ENCODE measurements around the gene SLX4IP.

SLX4IP gene

GRCh38 chr20:10626896-10627295, 191.8 kb downstream of the SLX4IP start:
- no peak for TF ChIP-seq FOXP2 (optimal IDR thresholded peaks at IDR 0.05; ENCODE audit: control extremely low read depth, extremely low read length, insufficient read depth)
- TF ChIP-seq EZH2 (IDR thresholded peaks at IDR 0.05), result no peak
- TF ChIP-seq POLR2AphosphoS5 (IDR thresholded peaks at IDR 0.05; ENCODE audit: borderline replicate concordance, low read depth, low read length), result no peak
- no peaks in the 10 kb centered on the region for H3K36me3 ChIP-seq (ENCODE audit: insufficient read depth, low read length)
- DNase-seq (ENCODE audit: low read depth, low spot score), result no peak
- no peaks in the 10 kb centered on the region for H3K9me3 ChIP-seq (ENCODE audit: low read depth, low read length)
- no peak overlapping the region for H3K27ac ChIP-seq
- H3K9ac ChIP-seq (ENCODE audit: insufficient read length), result no peak overlapping the region
- H3K4me3 ChIP-seq, result no peak overlapping the region

DNA sequence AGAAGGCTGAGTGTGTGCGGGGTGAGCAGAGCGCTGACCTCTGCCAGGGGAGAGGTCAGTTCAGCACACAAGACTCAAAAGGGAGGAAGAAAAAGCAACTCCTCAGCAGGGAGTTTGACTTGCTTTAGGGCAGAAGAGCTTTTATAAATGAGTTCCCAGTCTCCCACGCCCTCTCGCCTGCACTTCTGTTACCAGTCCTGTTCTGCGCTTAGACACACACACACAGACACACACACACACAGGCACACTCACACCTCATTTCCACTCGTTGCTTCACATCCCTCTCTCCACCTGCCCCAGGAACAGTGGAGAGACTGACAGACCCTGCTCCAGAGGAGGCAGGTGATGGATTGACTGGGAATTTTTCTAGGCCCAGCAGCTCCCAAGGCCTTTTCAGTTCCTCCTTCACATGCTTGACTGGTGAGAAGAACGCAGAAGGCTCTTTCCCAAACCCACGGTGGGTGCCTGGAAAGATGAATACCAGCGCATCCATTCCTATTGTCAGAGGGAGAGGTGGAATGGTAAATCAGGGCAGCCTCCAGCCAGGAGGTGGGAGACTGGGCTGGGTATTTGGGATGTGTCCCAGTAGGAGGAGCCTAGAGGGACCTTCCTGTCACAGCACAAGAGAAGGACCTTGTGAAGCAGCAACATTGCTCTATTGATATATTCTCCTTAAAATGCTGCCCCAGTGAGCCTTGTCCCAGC, 195.0 kb downstream of the SLX4IP start:
- no peaks in the 10 kb centered on the region for H3K9me3 ChIP-seq (ENCODE audit: low read depth, low read length)
- TF ChIP-seq EZH2 (IDR thresholded peaks at IDR 0.05) (no peak), POLR2AphosphoS5 (IDR thresholded peaks at IDR 0.05; ENCODE audit: borderline replicate concordance, low read depth, low read length) (no peak), FOXP2 (optimal IDR thresholded peaks at IDR 0.05; ENCODE audit: control extremely low read depth, extremely low read length, insufficient read depth) (no peak)
- no peak for DNase-seq (ENCODE audit: low read depth, low spot score)
- no peak overlapping the region for H3K27ac ChIP-seq
- H3K4me3 ChIP-seq, result no peak overlapping the region
- no peaks in the 10 kb centered on the region for H3K36me3 ChIP-seq (ENCODE audit: insufficient read depth, low read length)
- no peak overlapping the region for H3K9ac ChIP-seq (ENCODE audit: insufficient read length)

GRCh38 chr20:10631126-10631525, 196.0 kb downstream of the SLX4IP start:
- no peak overlapping the region for H3K4me3 ChIP-seq
- no peak for DNase-seq (ENCODE audit: low read depth, low spot score)
- TF ChIP-seq POLR2AphosphoS5 (IDR thresholded peaks at IDR 0.05; ENCODE audit: borderline replicate concordance, low read depth, low read length), result no peak
- no peaks in the 10 kb centered on the region for H3K9me3 ChIP-seq (ENCODE audit: low read depth, low read length)
- H3K36me3 ChIP-seq (ENCODE audit: insufficient read depth, low read length), result no peaks in the 10 kb centered on the region
- no peak overlapping the region for H3K9ac ChIP-seq (ENCODE audit: insufficient read length)
- no peak overlapping the region for H3K27ac ChIP-seq

GRCh38 chr20:10632721-10633509, 197.8 kb downstream of the SLX4IP start:
- no peak overlapping the region for H3K4me3 ChIP-seq
- no peak for DNase-seq (ENCODE audit: low read depth, low spot score)
- no peak overlapping the region for H3K9ac ChIP-seq (ENCODE audit: insufficient read length)
- TF ChIP-seq EZH2 (IDR thresholded peaks at IDR 0.05) (no peak), POLR2AphosphoS5 (IDR thresholded peaks at IDR 0.05; ENCODE audit: borderline replicate concordance, low read depth, low read length) (no peak), FOXP2 (optimal IDR thresholded peaks at IDR 0.05; ENCODE audit: control extremely low read depth, extremely low read length, insufficient read depth) (no peak)
- H3K36me3 ChIP-seq (ENCODE audit: insufficient read depth, low read length), result no peaks in the 10 kb centered on the region
- H3K27ac ChIP-seq, result no peak overlapping the region
- H3K9me3 ChIP-seq (ENCODE audit: low read depth, low read length), result no peaks in the 10 kb centered on the region

GRCh38 chr20:10633718-10634117, 198.6 kb downstream of the SLX4IP start:
- Histone ChIP-seq H3K27ac (no peak overlapping the region), H3K36me3 (ENCODE audit: insufficient read depth, low read length) (no peaks in the 10 kb centered on the region), H3K9me3 (ENCODE audit: low read depth, low read length) (no peaks in the 10 kb centered on the region), H3K9ac (ENCODE audit: insufficient read length) (no peak overlapping the region), H3K4me3 (no peak overlapping the region)
- no peak for DNase-seq (ENCODE audit: low read depth, low spot score)
- no peak for TF ChIP-seq POLR2AphosphoS5 (IDR thresholded peaks at IDR 0.05; ENCODE audit: borderline replicate concordance, low read depth, low read length)

GRCh38 chr20:10634211-10634610, 199.1 kb downstream of the SLX4IP start:
- Histone ChIP-seq H3K4me3 (peak overlapping the region; percentile 43; the same call in 1 of the 2 replicates), H3K9me3 (ENCODE audit: low read depth, low read length) (no peaks in the 10 kb centered on the region), H3K36me3 (ENCODE audit: insufficient read depth, low read length) (peaks cover 2% of the 10 kb centered on the region; the same call in 1 of the 2 replicates), H3K27ac (peak overlapping the region; percentile 92), H3K9ac (ENCODE audit: insufficient read length) (peak overlapping the region; percentile 20)
- TF ChIP-seq EZH2 (IDR thresholded peaks at IDR 0.05), result no peak
- TF ChIP-seq FOXP2 (optimal IDR thresholded peaks at IDR 0.05; ENCODE audit: control extremely low read depth, extremely low read length, insufficient read depth), result no peak
- no peak for TF ChIP-seq POLR2AphosphoS5 (IDR thresholded peaks at IDR 0.05; ENCODE audit: borderline replicate concordance, low read depth, low read length)
- no peak for DNase-seq (ENCODE audit: low read depth, low spot score)

DNA sequence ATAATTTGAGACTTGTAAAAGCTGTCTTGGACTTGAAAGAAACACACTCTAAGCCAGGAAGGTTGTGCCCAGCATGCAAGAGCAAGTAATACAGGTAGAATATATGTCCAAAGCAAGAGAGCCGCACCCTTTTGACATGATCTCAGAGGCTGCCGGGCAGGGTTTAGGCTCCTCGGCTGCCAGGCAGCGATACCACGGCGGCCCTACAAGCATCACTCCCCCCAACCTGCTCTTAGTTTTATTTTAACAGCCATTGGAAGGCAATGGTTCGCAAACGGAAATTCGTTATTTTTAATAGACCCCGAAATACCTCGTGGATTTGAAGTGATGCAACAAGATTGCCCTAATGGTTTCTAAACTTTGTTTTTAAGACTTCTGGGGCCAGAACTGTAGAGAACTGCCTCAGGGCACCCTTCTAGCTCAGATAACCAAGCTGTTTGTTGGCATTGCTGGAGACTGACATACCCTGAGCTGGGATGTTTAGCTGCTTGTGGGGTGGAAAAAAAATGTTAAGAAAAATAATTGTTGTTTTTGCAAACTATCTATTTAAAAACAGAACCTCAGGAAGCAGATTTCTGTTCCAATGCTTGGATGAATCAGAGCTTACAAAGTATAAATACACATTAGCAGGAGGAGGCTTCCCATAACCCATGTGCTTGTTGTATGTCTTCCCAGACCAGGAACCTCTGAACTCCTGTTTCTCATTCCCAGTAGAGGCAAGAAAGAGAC, 199.7 kb downstream of the SLX4IP start:
- peaks cover 9% of the 10 kb centered on the region for H3K36me3 ChIP-seq (ENCODE audit: insufficient read depth, low read length)
- no peaks in the 10 kb centered on the region for H3K9me3 ChIP-seq (ENCODE audit: low read depth, low read length)
- peak overlapping the region; percentile 20 for H3K9ac ChIP-seq (ENCODE audit: insufficient read length)
- TF ChIP-seq FOXP2 (optimal IDR thresholded peaks at IDR 0.05; ENCODE audit: control extremely low read depth, extremely low read length, insufficient read depth) (no peak), POLR2AphosphoS5 (IDR thresholded peaks at IDR 0.05; ENCODE audit: borderline replicate concordance, low read depth, low read length) (peak; percentile 21; the same call in 1 of the 2 replicates), EZH2 (IDR thresholded peaks at IDR 0.05) (no peak)
- peak overlapping the region; percentile 92 for H3K27ac ChIP-seq
- DNase-seq (ENCODE audit: low read depth, low spot score), result peak; percentile 84
- H3K4me3 ChIP-seq, result peak overlapping the region; percentile 43

DNA sequence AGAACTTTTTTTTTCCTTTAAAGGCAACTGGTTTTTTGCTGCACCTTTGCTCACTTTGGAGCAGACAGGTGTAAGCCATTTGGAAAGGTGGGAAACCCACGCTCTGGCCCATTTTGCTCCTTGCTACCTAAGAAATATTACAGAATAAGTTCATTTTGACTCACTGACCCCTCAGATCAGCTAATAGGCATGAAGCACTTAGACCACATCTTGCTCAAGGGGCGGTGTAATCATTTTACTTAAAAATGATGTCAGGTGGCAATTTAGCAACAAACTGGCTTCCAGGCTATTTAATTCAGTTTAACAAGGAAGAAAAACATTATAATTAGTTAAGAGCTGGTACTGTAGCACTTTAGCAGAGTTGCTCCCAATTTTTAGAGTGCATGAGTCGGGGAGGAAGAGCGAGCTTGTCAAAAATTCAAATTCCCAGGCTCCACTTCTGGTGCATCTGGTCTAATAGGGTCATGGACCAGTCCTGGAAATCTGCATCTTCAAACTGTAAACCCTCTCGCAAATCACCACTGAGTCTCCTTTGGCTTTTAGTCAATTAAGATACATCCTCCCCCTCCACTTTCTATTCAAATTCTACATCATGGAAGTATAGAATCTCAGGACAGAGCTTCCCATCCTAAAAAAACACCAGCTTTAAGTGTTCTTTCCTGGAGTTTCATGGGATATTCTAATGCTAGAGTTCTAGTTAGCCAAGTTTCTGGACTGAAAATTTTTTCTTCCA, 200.5 kb downstream of the SLX4IP start:
- no peak for DNase-seq (ENCODE audit: low read depth, low spot score)
- peak overlapping the region; percentile 92 for H3K27ac ChIP-seq
- no peaks in the 10 kb centered on the region for H3K9me3 ChIP-seq (ENCODE audit: low read depth, low read length)
- H3K9ac ChIP-seq (ENCODE audit: insufficient read length), result no peak overlapping the region
- peak overlapping the region; percentile 54 for H3K4me3 ChIP-seq
- no peak for TF ChIP-seq POLR2AphosphoS5 (IDR thresholded peaks at IDR 0.05; ENCODE audit: borderline replicate concordance, low read depth, low read length)
- H3K36me3 ChIP-seq (ENCODE audit: insufficient read depth, low read length), result peaks cover 9% of the 10 kb centered on the region

Measured in SK-N-MC (cell line).